NCI-H2227 (cell line): ENCODE results near the gene LONRF2.

ENCODE experiments used
- DNase-seq: peaks from one replicate; lab custom pipeline; 2025; ENCODE audit not compliant: unreplicated experiment; lab: John Stamatoyannopoulos, UW

LONRF2 gene

DNA sequence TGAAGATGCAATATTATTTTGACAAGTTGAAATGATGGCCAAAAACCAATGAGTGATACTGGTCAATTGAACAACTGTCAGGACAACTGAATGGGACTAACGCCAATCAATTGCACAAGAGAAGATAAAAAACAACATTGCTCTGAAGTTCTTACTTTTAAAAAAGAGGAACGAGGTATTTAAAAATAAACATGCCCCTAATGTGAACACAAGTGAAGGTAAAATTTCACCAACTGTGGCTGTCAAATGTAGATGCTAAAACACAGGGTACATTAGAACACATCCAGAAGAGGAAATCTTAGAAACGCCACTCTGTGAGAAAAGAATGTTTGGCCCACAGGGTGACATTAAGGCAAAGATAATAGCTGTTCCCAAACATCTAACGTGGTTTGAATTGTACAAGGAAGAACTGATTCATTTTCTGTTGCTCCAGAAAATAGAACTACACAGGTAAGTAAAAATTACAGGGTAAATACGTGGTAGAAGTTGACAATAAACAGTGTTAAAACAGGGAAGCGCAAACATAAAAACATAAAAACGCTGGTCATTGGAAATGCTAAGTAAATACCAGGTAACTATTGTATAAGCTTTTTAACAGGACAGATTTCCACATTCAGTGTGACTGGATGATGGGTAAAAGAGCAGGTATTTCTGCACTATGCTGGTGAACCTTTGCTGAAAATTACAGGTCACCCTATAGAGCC, 20.3 kb downstream of the LONRF2 start:
- no peak for DNase-seq

DNA sequence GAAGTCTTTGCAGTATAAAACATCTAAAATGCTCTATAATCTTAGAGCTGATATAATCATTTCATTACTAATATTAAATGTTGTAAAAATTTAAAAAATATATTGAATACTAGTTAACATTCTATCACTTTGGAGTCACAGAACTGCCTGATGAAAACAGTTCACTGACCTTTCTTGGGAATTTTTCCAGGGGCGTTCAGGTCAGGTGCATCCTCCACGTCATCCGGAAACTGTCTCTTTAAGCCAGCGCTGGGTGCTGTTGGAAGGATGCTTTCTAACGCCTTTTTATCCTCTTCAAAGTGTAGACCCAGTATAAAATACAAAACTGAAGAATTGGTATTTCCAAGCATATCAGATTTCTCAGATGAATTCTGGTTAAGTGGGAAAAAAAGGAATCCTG, 22.8 kb downstream of the LONRF2 start:
- no peak for DNase-seq

DNA sequence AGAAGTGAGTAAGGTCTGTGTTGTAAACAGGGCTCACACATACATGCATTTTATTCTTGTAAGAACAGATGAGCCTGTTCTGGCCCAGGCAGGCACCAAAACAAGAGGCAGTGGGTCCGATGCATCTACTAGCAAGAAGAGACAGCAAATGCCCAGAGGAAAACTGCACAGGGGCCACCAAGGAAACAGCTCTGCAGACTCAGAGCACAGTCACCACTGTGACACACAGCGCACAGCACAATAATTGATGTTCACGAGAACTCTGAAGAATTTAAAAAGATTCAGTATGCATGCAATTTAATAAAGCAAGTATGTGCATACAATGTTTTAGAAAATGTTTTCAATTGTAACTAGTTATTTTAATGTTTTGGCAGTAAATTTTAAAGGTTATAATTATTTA, 24.8 kb downstream of the LONRF2 start:
- DNase-seq: no peak

DNA sequence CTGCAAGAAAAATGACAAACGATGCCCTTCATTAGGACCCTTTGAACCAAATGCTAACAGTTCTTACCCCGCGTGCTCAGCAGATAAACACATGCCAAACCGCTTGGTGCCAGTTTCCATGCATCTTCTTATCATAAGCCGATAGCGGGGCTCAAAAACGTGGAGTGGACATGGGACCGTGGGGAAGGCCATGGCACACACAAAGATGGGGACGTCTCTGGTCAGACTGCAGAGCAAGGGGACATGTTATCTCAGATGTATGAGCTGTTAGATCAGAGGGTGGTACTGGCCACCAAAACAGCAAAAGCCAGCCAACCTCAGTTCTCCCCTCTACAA, 28.2 kb downstream of the LONRF2 start:
- no peak for DNase-seq

DNA sequence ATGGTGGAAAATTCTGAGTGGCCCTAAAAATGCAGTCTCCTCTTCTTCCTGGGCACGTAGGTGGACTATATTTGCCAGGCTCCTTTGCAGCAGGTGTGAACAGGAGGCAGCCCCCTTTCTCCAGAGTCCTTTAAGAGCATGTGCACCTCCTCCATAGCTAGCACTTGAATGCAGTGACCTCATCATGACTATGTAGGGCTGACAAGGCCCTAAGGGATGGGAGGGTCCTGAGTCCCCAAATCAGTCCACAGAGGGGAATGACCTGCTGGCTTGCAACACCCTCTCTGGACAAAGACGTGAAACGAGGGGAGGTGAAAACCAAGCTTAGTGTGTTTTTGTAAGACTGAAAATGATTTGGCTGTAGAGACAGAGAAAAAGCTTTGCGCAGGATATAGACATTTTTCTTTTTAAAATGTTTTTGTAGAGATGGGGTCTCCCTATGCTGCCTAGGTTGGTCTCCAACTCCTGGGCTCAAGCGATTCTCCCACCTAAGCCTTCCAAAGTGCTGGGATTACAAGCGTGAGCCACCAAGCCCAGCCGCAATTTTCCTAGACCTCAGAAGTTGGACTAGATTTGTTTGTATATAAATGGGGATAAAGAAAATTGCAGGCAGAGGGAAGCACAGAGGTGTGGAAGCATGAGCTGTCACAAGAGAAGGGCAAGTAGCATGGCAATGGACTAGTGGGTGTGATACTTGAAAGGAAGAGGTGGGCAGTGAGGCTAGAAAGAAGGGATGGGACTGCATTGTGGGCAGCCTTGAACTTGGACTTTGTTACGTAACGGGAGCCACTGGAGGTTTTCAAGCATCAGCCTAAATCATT, 28.8 kb downstream of the LONRF2 start:
- DNase-seq: no peak

DNA sequence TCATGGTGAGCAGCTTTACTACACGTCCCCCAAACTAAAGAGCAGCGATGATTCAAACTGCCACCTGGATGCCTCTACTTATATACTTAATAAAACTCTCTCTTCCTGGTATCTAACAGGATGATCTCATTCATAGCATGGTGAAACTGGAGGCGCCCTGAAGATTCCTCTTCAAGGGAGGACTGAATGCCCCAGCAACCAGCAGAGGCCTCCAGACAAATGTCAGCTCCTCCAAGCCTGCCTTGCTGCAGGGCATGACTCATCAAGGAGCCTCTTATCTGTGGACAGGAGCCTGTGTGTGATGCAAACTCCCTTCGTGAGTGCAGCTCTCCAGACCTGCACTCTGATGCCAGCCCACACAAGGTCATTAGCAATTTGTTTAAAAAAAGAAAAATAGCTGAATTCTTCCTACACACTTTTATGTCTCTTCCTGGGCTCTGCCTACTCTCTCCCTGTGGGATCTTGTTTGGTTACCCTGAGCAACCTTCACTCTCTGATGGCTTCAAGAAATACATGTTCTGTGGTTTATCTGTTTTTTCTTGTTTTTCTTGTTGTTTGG, 30.2 kb downstream of the LONRF2 start:
- DNase-seq: peak; percentile 58

DNA sequence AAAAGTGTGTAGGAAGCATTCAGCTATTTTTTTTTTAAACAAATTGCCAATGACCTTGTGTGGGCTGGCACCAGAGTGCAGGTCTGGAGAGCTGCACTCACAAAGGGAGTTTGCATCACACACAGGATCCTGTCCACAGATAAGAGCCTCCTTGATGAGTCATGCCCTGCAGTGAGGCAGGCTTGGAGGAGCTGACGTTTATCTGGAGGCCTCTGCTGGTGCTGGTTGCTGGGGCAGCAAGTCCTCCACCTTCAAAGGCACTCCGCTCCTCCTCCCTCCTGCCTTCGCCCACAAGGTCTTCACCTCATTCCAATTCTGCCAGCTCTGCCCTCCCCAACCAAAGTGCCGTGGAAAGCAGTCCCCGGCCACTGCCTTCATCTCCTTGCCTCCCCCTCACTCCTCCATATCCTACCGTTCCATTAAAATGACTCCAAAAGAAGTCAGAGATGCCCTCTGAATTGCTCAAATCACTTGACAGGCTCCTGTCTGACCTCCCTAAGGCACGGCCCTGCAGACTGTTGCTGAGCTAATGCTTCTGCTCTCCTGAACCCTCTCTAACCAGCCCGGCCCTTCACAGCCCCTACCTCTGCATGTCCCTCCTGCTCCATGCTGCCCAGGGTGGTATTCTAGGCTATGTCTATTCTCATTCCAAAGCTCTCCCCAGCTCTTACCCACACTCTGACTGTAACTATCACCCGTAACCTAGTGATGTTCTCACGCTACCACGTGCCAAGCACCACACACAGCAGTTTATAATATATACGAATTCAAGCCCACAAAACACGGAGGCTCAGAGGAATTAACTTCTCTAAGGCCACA, 30.9 kb downstream of the LONRF2 start:
- DNase-seq: peak; percentile 78

DNA sequence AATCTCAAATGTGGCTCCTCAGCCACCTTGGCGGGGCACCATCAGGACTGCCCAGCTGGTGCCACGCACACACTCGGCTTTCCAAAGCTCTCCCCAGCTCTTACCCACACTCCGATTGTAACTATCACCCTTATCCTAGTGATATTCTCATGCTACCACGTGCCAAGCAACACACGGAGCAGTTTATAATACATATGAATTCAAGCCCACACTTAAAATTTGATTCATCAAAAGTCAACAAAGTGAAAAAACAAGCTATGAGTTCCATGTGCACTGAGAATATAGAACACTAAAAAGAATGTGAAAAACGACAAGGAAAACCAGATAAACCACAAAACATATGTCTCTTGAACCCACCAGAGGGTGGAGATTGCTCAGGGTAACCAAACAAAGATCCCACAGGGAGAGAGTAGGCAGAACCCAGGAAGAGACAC, 31.6 kb downstream of the LONRF2 start:
- no peak for DNase-seq

DNA sequence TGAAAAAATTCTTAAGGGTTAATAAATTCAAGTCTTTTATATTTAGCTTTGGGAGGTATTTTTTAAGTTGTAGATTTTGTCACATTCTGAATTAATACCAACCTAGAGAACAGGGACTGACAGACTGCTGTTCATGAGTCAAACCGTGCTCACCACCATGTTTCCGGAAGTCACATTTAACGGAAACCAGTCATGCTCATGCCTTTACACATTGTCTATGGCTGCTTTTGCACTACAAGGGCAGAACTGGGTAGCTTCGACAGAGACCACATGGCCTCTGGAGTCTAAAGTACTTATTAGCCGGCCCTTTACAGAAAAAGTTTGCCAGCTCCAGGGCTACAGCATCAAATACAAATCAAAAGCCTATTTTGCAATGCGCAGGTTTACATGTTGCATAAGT, 33.3 kb downstream of the LONRF2 start:
- DNase-seq: no peak

DNA sequence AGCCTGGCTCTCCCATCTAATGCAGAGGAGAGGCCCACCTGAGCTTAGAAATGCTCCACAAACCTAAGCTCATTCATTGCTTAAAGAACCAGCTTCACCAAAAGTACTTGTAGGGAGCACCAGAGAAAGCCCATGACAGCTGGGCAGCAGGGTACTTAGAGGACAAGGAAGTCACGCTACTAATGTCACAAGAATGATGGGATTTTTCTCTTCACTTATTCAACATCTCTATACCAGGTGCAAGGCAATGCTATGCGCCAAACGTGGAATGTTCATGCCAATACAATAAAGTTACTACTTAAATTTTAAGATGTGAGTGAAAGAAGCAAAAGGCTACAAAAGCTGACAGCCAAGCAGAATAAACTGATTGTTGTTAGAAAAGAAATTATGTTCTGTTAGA, 36.0 kb downstream of the LONRF2 start:
- DNase-seq: no peak

DNA sequence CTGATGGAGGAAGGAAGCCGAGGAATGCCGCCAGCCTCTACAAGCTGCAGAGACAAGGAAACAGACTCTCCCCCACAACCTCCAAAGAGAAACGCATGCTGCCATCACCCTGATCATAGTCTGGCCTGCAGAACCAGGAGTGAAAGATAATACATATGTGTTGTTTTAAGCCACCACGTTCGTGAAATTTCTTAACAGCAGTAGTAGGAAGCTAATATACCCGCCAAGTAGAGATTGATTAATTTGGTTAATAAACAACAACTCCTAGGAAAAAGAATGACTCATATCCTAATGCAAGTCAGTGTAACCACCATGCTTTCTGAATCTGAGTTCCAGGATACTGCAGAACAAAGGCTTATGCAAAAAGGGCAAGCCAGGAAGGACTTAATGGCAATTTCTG, 36.6 kb downstream of the LONRF2 start:
- no peak for DNase-seq

DNA sequence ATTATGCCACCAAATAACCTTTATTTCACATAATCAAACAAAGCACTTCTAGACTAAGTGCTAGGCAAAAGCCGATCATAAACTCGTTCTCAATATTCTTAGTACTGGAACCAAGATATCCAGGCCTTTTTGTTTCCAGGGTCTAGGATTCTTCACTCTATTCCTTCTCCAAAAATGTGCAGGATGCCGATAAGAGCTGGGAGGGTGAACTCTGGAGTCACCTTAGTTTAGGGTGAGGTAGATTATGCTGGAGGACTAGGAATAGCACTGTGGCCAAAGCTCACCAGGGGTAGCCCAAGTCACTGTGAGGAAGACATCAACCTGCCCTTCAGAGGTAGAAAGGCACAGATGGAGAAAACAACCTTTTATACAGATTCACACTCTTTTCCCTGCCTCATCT, 37.3 kb downstream of the LONRF2 start:
- DNase-seq: no peak

DNA sequence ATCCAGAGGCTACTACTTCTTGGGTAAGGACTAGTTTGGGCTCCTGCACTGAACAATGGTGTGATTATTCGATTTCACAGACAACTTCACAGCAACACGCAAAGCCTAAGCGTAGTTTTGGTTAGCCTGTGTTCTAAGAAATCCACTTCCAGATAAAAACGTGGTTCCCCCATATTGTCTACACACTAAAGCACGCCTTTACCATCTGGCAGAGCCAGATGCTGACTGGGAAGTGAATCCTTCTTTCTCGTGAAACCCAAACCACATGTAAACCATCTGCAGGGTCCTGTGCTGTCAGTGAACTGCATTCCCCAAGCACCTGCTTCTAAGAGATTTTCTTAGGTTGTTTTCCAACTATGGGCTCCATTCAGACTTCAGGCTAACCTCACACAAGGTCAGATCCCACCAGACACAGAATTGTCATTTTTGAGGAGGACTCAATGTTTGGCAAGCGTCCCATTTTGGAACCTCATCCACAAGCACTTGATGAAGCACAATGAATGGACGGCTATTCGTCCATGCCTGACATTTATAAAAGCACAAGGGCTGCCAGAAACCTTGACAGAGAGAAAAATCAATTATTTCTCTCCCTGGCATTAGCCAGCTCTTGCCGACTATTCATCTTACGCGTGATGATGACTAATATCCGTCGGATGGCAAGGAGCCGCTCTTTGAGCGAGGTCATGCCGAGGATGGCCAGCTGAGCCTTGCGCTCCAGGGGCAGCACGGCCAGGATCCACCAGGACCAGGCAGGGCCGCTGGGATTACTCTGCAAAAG, 38.4 kb downstream of the LONRF2 start:
- peak; percentile 20 for DNase-seq

DNA sequence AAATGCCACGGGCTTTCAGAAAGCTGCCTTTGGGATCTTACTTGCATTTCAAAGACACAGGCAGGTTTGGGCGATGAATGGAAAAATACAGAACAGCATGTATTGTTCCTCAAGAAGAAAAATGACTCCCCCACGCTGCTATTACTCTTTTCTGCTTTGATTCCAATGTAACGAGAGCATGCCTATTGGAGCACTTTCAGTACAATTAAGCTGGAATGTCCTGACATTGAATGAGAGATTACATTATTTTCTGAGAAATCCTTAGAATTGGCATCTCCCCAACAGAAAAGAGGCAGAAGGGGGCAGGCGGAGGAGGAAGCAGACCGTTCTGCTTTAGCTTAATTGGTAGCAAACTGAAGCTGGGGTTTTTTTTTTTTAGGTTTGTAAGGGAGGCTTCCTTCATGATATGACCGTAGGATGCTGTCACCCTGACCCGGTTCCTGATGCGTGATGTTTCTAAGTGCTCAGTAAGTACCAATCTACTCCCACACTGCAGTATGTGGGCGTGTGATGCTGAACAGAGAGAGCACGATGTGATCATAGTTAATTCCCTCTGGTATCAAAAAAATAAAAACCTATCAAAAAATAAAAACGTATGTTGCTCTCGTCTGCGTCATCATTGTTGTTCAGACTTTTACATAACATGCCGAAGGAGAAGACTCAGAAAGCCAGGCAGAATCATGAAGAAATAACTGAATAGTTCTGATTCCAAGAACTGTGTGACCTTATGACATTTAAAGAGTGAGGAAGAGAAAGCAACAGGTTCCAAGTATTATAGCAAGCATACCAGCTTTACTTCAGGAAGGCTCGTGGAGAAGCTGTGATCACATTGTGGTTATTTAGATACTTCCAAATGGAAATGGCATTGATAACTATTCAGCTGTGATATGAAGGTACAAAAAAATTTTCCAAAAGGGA, 40.5 kb downstream of the LONRF2 start:
- DNase-seq: peak; percentile 73

DNA sequence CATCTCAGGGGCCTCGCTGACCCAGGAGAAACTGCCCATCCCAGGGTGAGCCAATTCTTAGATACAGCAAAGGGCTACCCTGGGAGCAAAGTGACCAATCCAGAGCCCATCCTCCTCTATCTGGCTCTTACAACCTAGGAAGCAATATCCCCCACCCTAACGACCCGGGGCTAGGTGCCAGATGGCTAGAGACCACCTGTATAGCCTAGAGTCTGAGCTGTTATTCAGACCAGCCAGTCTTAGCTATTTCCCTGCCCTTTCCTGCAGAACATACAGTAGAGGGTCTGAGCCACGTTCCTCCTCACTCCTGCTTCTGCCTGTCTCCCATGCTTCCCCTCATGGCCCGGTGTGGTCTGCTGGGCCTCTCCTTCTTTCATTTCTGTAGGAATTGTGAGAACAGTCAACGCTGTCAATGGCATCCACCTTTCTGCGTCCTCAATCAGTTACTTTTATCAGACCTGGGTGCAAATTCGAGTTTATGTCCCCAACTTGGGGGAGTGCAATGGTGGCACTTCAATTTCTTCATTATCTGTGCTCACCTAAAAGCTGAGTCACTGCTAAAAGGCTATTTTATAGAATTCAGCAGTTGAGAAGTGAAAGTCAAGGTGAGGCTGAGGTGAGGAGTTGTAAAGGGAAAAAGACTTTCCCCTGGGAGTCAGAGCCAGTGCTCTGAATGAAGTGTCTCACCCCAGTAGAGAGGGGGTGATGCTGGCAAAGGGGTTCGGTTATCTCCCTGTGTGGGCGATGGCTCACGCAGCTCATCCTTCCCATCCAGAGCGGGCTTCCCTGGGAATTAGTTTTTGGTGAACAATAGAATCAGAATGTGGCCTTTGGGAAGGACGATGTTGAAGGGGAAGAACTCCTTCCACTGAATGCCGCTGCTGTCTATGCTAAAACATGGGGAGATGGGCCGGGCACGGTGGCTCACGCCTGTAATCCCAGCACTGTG, 42.4 kb downstream of the LONRF2 start:
- no peak for DNase-seq

DNA sequence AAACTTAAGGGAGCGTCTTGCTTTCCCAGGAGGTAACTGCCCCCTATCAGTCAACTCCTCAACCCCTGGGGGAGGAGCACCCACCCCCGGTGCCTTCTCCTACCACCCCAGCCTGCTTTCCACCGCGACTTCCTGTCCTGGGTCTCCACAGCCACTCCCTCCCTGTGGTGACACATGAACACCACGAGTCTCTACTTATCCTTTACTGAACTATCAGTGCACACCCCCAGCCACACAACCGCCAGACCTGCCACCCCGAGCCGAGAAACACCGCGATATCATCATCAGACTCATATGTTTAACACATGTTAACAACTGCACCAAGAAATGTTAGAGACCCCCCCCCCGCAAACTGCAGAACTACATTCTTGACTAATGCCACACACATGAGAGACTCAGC, 43.3 kb downstream of the LONRF2 start:
- no peak for DNase-seq

DNA sequence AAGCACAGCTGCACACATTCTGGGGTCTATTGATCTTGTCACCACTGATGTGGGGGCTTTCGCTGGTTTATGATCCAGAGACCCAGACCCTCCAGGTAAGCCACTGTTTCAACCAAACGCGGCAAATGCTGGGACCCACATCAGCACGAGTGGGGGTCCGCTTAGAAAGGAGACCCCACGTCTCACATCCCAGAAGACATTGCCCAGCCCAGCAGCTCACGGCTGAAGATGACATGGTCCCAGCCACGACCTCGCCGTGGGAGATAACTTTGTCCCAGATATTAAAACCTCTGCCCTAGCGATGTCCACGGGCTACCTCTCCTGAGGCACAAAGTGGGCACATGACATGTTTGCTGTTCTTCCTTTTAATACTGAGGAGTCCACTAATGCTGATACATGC, 43.8 kb downstream of the LONRF2 start:
- DNase-seq: no peak

DNA sequence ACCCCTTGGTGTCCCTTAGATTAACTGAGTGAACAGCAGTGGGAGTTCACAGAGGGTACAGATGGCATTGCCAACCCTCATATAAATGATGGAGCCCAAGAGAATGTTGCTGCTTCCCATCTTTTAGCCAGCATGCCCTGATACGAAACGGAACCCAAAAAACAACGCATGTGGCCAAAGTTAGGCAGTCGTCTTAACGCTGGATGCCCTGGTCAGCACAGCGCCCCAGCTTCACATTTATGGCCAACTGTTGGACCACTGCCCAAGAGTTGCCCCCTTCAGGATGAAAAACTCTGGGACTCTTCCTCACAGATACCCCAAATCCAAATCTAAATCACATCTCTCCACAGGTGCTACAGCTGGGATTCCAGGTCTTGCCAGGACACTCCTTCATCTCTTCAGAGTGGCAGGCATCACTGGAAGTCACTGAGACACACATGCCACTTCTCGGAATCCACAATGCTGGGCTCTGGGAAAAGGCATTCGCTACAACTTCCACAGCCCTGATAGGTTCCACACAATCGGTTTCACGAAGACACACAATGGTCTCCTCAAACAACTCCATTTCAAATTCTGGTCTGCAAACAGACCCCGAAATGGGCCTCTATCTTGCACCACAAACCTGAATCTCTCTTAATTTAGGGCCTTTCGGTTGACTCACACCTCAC, 44.6 kb downstream of the LONRF2 start:
- no peak for DNase-seq
